ENCODE results near the gene CHPF. TPM values are rescaled to one million over a fixed set of nuclear protein-coding genes. Genes with fewer than 3 reads are reported as not detected.

Gene CHPF
- total RNA-seq, 2 experiments from 2014 or later, result 16.6 to 18.4 TPM

- Mint-ChIP-seq H3K4me3 (no peak overlapping the region), H3K27me3 (peaks cover 69% of the 10 kb centered on the region), H3K36me3 (ENCODE audit: low read depth) (no peaks in the 10 kb centered on the region), H3K9me3 (no peaks in the 10 kb centered on the region), H3K4me1 (ENCODE audit: low read depth) (peaks cover 7% of the 10 kb centered on the region), H3K27ac (no peak overlapping the region)
- CTCF ChIA-PET, result interaction anchor here (1.0 to 4.6 kb wide), 9 partner anchors 8 to 131 kb away, joined by 3 to 34 read pairs (median 7); no protein-coding TSS in a partner anchor
- POLR2A ChIA-PET, result no interaction called here
- intact Hi-C loops (cut with micrococcal nuclease), result no loop called here
- DNase-seq (no peak), ATAC-seq (no peak)
- TF ChIP-seq CTCF (IDR thresholded peaks at IDR 0.05), result no peak
Observed at GRCh38 chr2:219519526-219519916, 24.1 kb downstream of the CHPF start.

- H3K4me3 Mint-ChIP-seq, result no peak overlapping the region
- peaks cover 11% of the 10 kb centered on the region for H3K4me1 Mint-ChIP-seq (ENCODE audit: low read depth)
- ChIA-PET POLR2A (interaction anchor here (1.3 kb wide), 1 partner anchor 8 kb away, joined by 4 read pairs; no protein-coding TSS in a partner anchor), CTCF (interaction anchor here (1.2 to 4.6 kb wide), 6 partner anchors 9 to 129 kb away, joined by 3 to 34 read pairs (median 5); a partner anchor contains a TSS)
- H3K27ac Mint-ChIP-seq, result no peak overlapping the region
- H3K27me3 Mint-ChIP-seq, result peaks cover 67% of the 10 kb centered on the region
- no peaks in the 10 kb centered on the region for H3K36me3 Mint-ChIP-seq (ENCODE audit: low read depth)
- no peak for ATAC-seq
- H3K9me3 Mint-ChIP-seq, result no peaks in the 10 kb centered on the region
- intact Hi-C loops (cut with micrococcal nuclease), result no loop called here
- TF ChIP-seq CTCF (IDR thresholded peaks at IDR 0.05), result no peak
- no peak for DNase-seq
Observed at GRCh38 chr2:219517954-219518778, 25.4 kb downstream of the CHPF start.

GRCh38 chr2:219516888-219517287, 26.7 kb downstream of the CHPF start:
- no peak for DNase-seq
- H3K9me3 Mint-ChIP-seq, result no peaks in the 10 kb centered on the region
- peaks cover 72% of the 10 kb centered on the region for H3K27me3 Mint-ChIP-seq
- no peak overlapping the region for H3K27ac Mint-ChIP-seq
- CTCF ChIA-PET, result interaction anchor here (0.8 to 1.1 kb wide), 2 partner anchors 13 to 92 kb away, joined by 3 read pairs; no protein-coding TSS in a partner anchor
- H3K36me3 Mint-ChIP-seq (ENCODE audit: low read depth), result no peaks in the 10 kb centered on the region
- intact Hi-C loops (cut with micrococcal nuclease), result no loop called here
- no peak for TF ChIP-seq CTCF (IDR thresholded peaks at IDR 0.05)
- H3K4me1 Mint-ChIP-seq (ENCODE audit: low read depth), result peaks cover 7% of the 10 kb centered on the region
- ATAC-seq, result no peak
- POLR2A ChIA-PET, result no interaction called here
- no peak overlapping the region for H3K4me3 Mint-ChIP-seq

GRCh38 chr2:219515874-219516629, 27.6 kb downstream of the CHPF start:
- POLR2A ChIA-PET, result interaction anchor here (0.6 to 1.4 kb wide), 2 partner anchors 8 to 34 kb away, joined by 3 read pairs; no protein-coding TSS in a partner anchor
- Mint-ChIP-seq H3K27me3 (peaks cover 70% of the 10 kb centered on the region), H3K9me3 (no peaks in the 10 kb centered on the region), H3K4me1 (ENCODE audit: low read depth) (peaks cover 7% of the 10 kb centered on the region), H3K27ac (no peak overlapping the region), H3K4me3 (no peak overlapping the region), H3K36me3 (ENCODE audit: low read depth) (no peaks in the 10 kb centered on the region)
- no peak for ATAC-seq
- CTCF ChIA-PET, result interaction anchor here (0.8 to 1.5 kb wide), 4 partner anchors 14 to 92 kb away, joined by 3 to 14 read pairs (median 4); a partner anchor contains a TSS
- no peak for DNase-seq
- intact Hi-C loops (cut with micrococcal nuclease), result no loop called here
- no peak for TF ChIP-seq CTCF (IDR thresholded peaks at IDR 0.05)
